Measurements from ENCODE around the gene TMED1. TPM values are rescaled to one million over a fixed set of nuclear protein-coding genes. Genes with fewer than 3 reads are reported as not detected.

TMED1 gene
- total and polyA plus RNA-seq, 2 of the 8 experiments (the other 6 are each of a cell fraction or from before 2014, with no cell fraction given): 26.9 to 31.9 TPM

DNA sequence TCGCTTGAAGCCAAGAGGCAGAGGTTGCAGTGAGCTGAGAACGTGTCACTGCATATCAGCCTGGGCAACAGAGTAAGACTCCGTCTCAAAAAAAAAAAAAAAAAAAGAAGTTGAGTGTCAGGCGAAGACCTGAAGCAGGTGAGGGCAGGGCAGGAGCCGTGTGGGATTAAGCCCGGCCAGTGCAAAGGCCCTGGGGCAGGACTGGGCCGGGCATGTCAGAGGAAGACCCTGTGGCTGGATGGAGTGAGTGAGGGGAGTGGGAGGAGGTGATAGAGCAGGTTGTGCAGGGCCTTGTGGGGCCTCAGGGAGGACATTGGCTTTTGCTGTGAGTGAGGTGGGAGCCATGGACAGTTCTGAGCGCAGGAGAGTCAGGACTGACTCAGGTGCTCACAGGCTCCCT is 47.9 kb downstream of the TMED1 start (continued):
- TF ChIP-seq, protein P1, sequence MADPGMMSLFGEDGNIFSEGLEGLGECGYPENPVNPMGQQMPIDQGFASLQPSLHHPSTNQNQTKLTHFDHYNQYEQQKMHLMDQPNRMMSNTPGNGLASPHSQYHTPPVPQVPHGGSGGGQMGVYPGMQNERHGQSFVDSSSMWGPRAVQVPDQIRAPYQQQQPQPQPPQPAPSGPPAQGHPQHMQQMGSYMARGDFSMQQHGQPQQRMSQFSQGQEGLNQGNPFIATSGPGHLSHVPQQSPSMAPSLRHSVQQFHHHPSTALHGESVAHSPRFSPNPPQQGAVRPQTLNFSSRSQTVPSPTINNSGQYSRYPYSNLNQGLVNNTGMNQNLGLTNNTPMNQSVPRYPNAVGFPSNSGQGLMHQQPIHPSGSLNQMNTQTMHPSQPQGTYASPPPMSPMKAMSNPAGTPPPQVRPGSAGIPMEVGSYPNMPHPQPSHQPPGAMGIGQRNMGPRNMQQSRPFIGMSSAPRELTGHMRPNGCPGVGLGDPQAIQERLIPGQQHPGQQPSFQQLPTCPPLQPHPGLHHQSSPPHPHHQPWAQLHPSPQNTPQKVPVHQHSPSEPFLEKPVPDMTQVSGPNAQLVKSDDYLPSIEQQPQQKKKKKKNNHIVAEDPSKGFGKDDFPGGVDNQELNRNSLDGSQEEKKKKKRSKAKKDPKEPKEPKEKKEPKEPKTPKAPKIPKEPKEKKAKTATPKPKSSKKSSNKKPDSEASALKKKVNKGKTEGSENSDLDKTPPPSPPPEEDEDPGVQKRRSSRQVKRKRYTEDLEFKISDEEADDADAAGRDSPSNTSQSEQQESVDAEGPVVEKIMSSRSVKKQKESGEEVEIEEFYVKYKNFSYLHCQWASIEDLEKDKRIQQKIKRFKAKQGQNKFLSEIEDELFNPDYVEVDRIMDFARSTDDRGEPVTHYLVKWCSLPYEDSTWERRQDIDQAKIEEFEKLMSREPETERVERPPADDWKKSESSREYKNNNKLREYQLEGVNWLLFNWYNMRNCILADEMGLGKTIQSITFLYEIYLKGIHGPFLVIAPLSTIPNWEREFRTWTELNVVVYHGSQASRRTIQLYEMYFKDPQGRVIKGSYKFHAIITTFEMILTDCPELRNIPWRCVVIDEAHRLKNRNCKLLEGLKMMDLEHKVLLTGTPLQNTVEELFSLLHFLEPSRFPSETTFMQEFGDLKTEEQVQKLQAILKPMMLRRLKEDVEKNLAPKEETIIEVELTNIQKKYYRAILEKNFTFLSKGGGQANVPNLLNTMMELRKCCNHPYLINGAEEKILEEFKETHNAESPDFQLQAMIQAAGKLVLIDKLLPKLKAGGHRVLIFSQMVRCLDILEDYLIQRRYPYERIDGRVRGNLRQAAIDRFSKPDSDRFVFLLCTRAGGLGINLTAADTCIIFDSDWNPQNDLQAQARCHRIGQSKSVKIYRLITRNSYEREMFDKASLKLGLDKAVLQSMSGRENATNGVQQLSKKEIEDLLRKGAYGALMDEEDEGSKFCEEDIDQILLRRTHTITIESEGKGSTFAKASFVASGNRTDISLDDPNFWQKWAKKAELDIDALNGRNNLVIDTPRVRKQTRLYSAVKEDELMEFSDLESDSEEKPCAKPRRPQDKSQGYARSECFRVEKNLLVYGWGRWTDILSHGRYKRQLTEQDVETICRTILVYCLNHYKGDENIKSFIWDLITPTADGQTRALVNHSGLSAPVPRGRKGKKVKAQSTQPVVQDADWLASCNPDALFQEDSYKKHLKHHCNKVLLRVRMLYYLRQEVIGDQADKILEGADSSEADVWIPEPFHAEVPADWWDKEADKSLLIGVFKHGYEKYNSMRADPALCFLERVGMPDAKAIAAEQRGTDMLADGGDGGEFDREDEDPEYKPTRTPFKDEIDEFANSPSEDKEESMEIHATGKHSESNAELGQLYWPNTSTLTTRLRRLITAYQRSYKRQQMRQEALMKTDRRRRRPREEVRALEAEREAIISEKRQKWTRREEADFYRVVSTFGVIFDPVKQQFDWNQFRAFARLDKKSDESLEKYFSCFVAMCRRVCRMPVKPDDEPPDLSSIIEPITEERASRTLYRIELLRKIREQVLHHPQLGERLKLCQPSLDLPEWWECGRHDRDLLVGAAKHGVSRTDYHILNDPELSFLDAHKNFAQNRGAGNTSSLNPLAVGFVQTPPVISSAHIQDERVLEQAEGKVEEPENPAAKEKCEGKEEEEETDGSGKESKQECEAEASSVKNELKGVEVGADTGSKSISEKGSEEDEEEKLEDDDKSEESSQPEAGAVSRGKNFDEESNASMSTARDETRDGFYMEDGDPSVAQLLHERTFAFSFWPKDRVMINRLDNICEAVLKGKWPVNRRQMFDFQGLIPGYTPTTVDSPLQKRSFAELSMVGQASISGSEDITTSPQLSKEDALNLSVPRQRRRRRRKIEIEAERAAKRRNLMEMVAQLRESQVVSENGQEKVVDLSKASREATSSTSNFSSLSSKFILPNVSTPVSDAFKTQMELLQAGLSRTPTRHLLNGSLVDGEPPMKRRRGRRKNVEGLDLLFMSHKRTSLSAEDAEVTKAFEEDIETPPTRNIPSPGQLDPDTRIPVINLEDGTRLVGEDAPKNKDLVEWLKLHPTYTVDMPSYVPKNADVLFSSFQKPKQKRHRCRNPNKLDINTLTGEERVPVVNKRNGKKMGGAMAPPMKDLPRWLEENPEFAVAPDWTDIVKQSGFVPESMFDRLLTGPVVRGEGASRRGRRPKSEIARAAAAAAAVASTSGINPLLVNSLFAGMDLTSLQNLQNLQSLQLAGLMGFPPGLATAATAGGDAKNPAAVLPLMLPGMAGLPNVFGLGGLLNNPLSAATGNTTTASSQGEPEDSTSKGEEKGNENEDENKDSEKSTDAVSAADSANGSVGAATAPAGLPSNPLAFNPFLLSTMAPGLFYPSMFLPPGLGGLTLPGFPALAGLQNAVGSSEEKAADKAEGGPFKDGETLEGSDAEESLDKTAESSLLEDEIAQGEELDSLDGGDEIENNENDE (IDR thresholded peaks at IDR 0.05; ENCODE audit: insufficient replicate concordance, low read length): no peak
- no peak for TF ChIP-seq SP2 (IDR thresholded peaks at IDR 0.05; ENCODE audit: low read length)
- no peak for TF ChIP-seq SIX5 (IDR thresholded peaks at IDR 0.05; ENCODE audit: low read depth, low read length)
- no peak for TF ChIP-seq HDAC6 (IDR thresholded peaks at IDR 0.05; ENCODE audit: low read depth, low read length)
- TF ChIP-seq SRF (IDR thresholded peaks at IDR 0.05; ENCODE audit: low read depth, low read length): no peak
- TF ChIP-seq KDM5A (IDR thresholded peaks at IDR 0.05; ENCODE audit: low read length): no peak
- TF ChIP-seq HDAC2 (IDR thresholded peaks at IDR 0.05; ENCODE audit: borderline replicate concordance in 1 of 2, low read depth in 2 of 2, low read length in 2 of 2): no peak
- TF ChIP-seq POLR2AphosphoS5 (IDR thresholded peaks at IDR 0.05; ENCODE audit: low read depth, low read length): no peak
- TF ChIP-seq SIN3A (conservative IDR thresholded peaks at IDR 0.05 in 1 of 2, IDR thresholded peaks at IDR 0.05 in 1 of 2; ENCODE audit: low read depth in 1 of 2, low read length in 2 of 2): no peak
- no peak for TF ChIP-seq TEAD4 (IDR thresholded peaks at IDR 0.05; ENCODE audit: low read depth, low read length)
